Neural crest cell (in vitro differentiated cells): ENCODE results near the gene DNAJC18. TPM values are rescaled to one million over a fixed set of nuclear protein-coding genes. Genes with fewer than 3 reads are reported as not detected.
A peak's percentile ranks its signal among the peaks of the same experiment; 100 is the strongest.

Experiments
- DNase-seq: peaks from one replicate; pipeline ENCODE4 v3.0.0; 2021; ENCODE audit warnings: low read depth, mixed read lengths, low spot score
- H3K27ac Mint-ChIP-seq: one replicate; pipeline ENCODE4 v1.8.0; 2021; ENCODE audit warnings: mild to moderate bottlenecking, mixed read lengths; ENCODE audit not compliant: unreplicated experiment
- H3K27me3 Mint-ChIP-seq: 2 replicates; pipeline ENCODE4 v1.8.0; 2021; ENCODE audit warnings: low read depth, mild to moderate bottlenecking, mixed read lengths
- H3K36me3 Mint-ChIP-seq: 2 replicates; pipeline ENCODE4 v1.8.0; 2021; ENCODE audit warnings: low read depth, mild to moderate bottlenecking, mixed read lengths
- H3K4me1 Mint-ChIP-seq: 2 replicates; pipeline ENCODE4 v1.8.0; 2021; ENCODE audit warnings: mixed read lengths
- H3K4me3 Mint-ChIP-seq: one replicate; pipeline ENCODE4 v1.8.0; 2021; ENCODE audit warnings: mild to moderate bottlenecking, mixed read lengths
- H3K9me3 Mint-ChIP-seq: 2 replicates; pipeline ENCODE4 v1.8.0; 2021; ENCODE audit warnings: mixed read lengths
- CTCF ChIP-seq: fragments of 200-600 bp; sonication (generic); conservative IDR thresholded peaks from 2 replicates; pipeline ENCODE4 v1.5.0; 2021; ENCODE audit warnings: antibody characterized with exemption, mild to moderate bottlenecking
- total RNA-seq: library from RNA; stranded (reverse); gene quantifications from 2 replicates; pipeline ENCODE4 v1.2.1, GENCODE V29; 2021

The DNAJC18 gene
- total RNA-seq, 1 donor from 2014 or later, result 27.9 TPM

- Mint-ChIP-seq H3K27ac (no peak overlapping the region), H3K9me3 (no peaks in the 10 kb centered on the region), H3K36me3 (peaks cover 4% of the 10 kb centered on the region), H3K4me1 (peaks cover 5% of the 10 kb centered on the region), H3K4me3 (peak overlapping the region; percentile 87), H3K27me3 (peaks cover 57% of the 10 kb centered on the region)
- peak; percentile 71 for DNase-seq
- TF ChIP-seq CTCF, result peak; percentile 69
These were observed 46.4 kb downstream of the DNAJC18 start for GRCh38 chr5:139392678-139393496.

GRCh38 chr5:139392324-139392677 is 47.0 kb downstream of the DNAJC18 start:
- H3K36me3 Mint-ChIP-seq, result peaks cover 4% of the 10 kb centered on the region
- TF ChIP-seq CTCF, result no peak
- H3K27me3 Mint-ChIP-seq, result peaks cover 57% of the 10 kb centered on the region
- DNase-seq, result no peak
- no peaks in the 10 kb centered on the region for H3K9me3 Mint-ChIP-seq
- H3K4me3 Mint-ChIP-seq, result no peak overlapping the region
- no peak overlapping the region for H3K27ac Mint-ChIP-seq
- peaks cover 5% of the 10 kb centered on the region for H3K4me1 Mint-ChIP-seq

- peaks cover 5% of the 10 kb centered on the region for H3K4me1 Mint-ChIP-seq
These were observed 47.6 kb downstream of the DNAJC18 start for GRCh38 chr5:139391570-139392323.

GRCh38 chr5:139390639-139391569 is 48.4 kb downstream of the DNAJC18 start:
- no peak for DNase-seq
- no peak for TF ChIP-seq CTCF
- peak overlapping the region; percentile 61 for H3K4me3 Mint-ChIP-seq
- peaks cover 5% of the 10 kb centered on the region for H3K4me1 Mint-ChIP-seq
- H3K27me3 Mint-ChIP-seq, result peaks cover 45% of the 10 kb centered on the region
- no peaks in the 10 kb centered on the region for H3K9me3 Mint-ChIP-seq
- peak overlapping the region; percentile 75 for H3K27ac Mint-ChIP-seq
- H3K36me3 Mint-ChIP-seq, result no peaks in the 10 kb centered on the region

More at GRCh38 chr5:139391570-139392323, 47.6 kb downstream of the DNAJC18 start:
- H3K9me3 Mint-ChIP-seq, result no peaks in the 10 kb centered on the region
- H3K4me3 Mint-ChIP-seq, result peak overlapping the region; percentile 61
- peaks cover 54% of the 10 kb centered on the region for H3K27me3 Mint-ChIP-seq
- no peaks in the 10 kb centered on the region for H3K36me3 Mint-ChIP-seq
- no peak overlapping the region for H3K27ac Mint-ChIP-seq
- no peak for TF ChIP-seq CTCF
- DNase-seq, result no peak
